ENCODE data around the gene IGSF21.

- TF ChIP-seq CTCF (IDR thresholded peaks at IDR 0.05) = no peak
- no peak for TF ChIP-seq RFX5 (IDR thresholded peaks at IDR 0.05)
These were observed 225.0 kb downstream of the IGSF21 start for GRCh38 chr1:18332576-18332975.
